Activated T-helper 1 cell treated with anti-CD3 and anti-CD28 coated beads, Interleukin-12 subunit alpha, Interleukin-12 subunit beta, Interleukin-2, Interleukin-4 antibody, amounts not matched to agents 30 ng/mL and 10 ng/mL and 1 ng/mL, durations not matched to agents 14 hours and 24 hours and 36 hours (primary cell): ENCODE results near the gene NAV3. TPM values are rescaled to one million over a fixed set of nuclear protein-coding genes. Genes with fewer than 3 reads are reported as not detected.

Experiments used
- DNase-seq: peaks from one replicate; pipeline ENCODE4 v3.0.0; 2021; ENCODE audit warnings: low spot score
- H3K27ac Mint-ChIP-seq: one replicate; pipeline ENCODE4 v1.8.0; 2021; ENCODE audit warnings: mild to moderate bottlenecking, mixed read lengths
- H3K27me3 Mint-ChIP-seq: one replicate; pipeline ENCODE4 v1.8.0; 2022; ENCODE audit warnings: mild to moderate bottlenecking, moderate library complexity, mixed read lengths; ENCODE audit not compliant: insufficient read depth
- H3K36me3 Mint-ChIP-seq: one replicate; pipeline ENCODE4 v1.8.0; 2021; ENCODE audit warnings: low read depth, mixed read lengths
- H3K4me1 Mint-ChIP-seq: one replicate; pipeline ENCODE4 v1.8.0; 2021; ENCODE audit warnings: low read depth, mixed read lengths
- H3K4me3 Mint-ChIP-seq: one replicate; pipeline ENCODE4 v1.8.0; 2021; ENCODE audit warnings: mild to moderate bottlenecking, moderate library complexity, mixed read lengths
- H3K9me3 Mint-ChIP-seq: one replicate; pipeline ENCODE4 v1.8.0; 2021; ENCODE audit warnings: mixed read lengths
- intact Hi-C: fragments of 100-400 bp; cut with micrococcal nuclease; formaldehyde crosslinking; loops from one replicate; pipeline ENCODE4 v1.15.1; 2024
- total RNA-seq: library from RNA; stranded (reverse); gene quantifications from 2 replicates; pipeline ENCODE4 v1.2.3, GENCODE V29; 2022

NAV3 gene
- total RNA-seq, 1 donor from 2014 or later: not detected

DNA sequence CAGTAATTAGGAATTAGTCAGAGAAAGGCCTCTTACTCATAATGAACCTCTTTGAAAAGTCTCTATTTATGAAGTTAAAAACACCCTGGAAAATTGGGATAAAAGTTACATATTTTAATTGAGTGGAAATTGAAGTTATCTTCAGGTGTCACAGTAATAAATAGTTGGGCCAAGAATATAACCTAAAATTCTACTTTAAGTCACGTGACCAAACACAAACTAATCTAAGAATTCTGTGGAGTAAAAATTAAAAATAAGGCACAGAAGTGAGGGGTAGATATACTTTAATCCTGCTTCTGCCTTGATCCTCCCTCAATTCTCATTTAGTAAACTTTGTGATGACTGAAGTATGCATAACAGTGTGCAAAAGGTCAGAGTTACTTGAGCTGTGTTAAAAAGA lies 226.4 kb downstream of the NAV3 start:
- H3K27me3 Mint-ChIP-seq: no peaks in the 10 kb centered on the region
- DNase-seq: no peak
- intact Hi-C loops: no loop called here
- H3K4me1 Mint-ChIP-seq: no peaks in the 10 kb centered on the region
- no peaks in the 10 kb centered on the region for H3K36me3 Mint-ChIP-seq
- no peak overlapping the region for H3K27ac Mint-ChIP-seq
- no peaks in the 10 kb centered on the region for H3K9me3 Mint-ChIP-seq
- H3K4me3 Mint-ChIP-seq: no peak overlapping the region

DNA sequence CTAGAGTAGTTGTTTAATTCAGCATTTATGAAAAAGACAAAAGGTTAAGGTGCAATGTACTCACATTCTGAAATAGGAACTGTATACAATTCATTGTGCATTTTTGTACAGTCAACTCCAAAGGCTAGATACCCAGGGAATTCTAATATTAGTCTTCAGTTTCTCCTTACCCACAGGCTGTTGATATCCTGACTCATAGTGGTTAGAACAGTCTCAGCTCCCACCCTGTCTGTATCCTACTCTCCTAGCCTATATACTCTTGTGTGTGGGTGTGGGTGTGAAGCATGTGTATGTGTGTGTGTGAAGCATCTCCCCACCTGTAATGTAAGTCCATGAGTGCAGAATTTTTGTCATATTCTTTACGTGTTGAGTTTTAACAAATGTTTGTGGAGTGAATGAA lies 229.5 kb downstream of the NAV3 start:
- Mint-ChIP-seq H3K9me3 (no peaks in the 10 kb centered on the region), H3K36me3 (no peaks in the 10 kb centered on the region), H3K4me3 (no peak overlapping the region), H3K4me1 (no peaks in the 10 kb centered on the region), H3K27me3 (no peaks in the 10 kb centered on the region), H3K27ac (no peak overlapping the region)
- intact Hi-C loops: no loop called here
- no peak for DNase-seq

DNA sequence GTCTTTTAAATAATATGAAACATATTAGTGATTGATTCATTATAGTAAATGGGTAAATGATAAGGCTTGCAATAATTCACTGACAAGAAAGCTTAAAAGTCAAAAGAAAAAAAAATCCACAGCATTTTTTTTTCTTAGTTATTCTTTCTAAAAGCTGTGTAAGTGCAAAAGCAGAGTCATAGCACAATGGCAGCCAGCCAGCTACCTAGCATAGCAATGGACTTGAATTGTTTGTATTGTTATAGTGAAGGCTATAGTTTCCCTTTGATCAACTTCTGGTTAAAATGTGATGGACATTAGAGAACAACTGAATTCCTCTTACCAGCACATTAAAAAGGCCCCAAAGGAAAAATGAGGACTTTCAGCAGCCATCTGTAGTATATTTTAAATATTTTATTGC lies 232.1 kb downstream of the NAV3 start:
- intact Hi-C loops: no loop called here
- no peaks in the 10 kb centered on the region for H3K4me1 Mint-ChIP-seq

DNA sequence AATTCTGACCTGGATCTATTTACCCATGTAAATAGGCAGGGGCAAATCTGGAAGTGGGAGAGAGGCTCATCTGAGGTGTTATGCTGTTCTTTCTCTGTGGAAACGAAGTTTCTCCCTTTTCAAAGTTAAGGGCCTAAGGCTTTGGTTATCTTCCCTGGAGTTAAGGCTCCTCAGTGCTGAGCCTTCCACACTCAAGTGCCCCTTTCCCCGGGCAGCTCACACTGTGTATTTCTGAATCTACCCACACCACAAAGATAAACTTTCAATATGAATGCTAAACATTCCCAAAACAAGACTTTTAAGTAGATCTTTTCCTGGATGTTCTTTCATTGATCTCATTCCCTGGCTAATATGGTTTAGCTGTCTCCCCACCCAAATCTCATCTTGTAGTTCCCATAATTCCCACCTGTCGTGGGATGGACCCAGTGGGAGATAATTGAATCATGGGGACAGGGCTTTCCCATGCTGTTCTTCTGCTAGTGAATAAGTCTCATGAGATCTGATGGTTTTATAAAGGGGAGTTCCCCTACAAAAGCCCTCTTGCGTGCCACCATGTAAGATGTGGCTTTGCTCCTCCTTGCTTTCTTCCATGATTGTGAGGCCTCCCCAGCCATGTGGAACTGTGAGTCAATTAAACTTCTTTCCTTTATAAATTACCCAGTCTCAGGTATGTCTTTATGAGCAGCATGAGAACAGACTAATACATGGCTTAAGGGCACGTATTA lies 251.1 kb downstream of the NAV3 start:
- H3K36me3 Mint-ChIP-seq: no peaks in the 10 kb centered on the region
- no peaks in the 10 kb centered on the region for H3K9me3 Mint-ChIP-seq
- H3K27me3 Mint-ChIP-seq: no peaks in the 10 kb centered on the region

More for the DNA sequence above, 232.1 kb downstream of the NAV3 start:
- Mint-ChIP-seq H3K27me3 (no peaks in the 10 kb centered on the region), H3K9me3 (no peaks in the 10 kb centered on the region), H3K36me3 (no peaks in the 10 kb centered on the region), H3K4me3 (no peak overlapping the region), H3K27ac (no peak overlapping the region)
- DNase-seq: no peak

DNA sequence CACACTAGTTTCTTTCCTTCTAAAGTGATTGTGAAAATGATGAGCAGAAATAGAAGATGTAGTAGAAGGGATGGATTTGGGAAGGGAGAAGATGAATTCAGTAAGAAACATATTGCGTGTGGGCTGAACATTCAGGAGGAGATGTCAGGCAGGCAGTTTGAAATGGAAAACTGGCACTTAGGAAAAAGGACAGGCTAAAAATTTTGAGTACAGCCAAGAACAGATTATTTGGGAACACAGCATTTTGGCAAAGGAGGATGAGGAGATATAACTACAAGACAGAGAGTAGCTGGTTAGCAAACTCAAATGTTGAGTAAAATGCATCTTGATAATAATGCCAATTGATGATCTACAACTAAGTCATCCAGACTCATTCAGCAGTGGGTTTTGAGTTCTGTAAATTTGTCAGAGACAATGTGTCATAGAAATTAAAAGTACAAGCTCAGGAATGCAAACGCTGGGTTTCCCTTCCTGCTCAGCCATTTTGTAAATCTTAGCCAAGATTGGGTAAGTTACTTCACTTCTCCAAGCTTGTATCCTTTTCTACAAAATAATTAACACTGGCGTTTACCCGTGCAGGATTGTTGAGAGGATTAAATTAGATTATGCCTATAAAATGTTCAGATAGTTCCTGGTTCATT lies 255.0 kb downstream of the NAV3 start:
- intact Hi-C loops: no loop called here
- no peak overlapping the region for H3K4me3 Mint-ChIP-seq
- no peaks in the 10 kb centered on the region for H3K4me1 Mint-ChIP-seq
- H3K27me3 Mint-ChIP-seq: no peaks in the 10 kb centered on the region
- no peak overlapping the region for H3K27ac Mint-ChIP-seq
- no peaks in the 10 kb centered on the region for H3K36me3 Mint-ChIP-seq
- DNase-seq: no peak
- H3K9me3 Mint-ChIP-seq: no peaks in the 10 kb centered on the region

More for the DNA sequence above, 251.1 kb downstream of the NAV3 start:
- intact Hi-C loops: no loop called here
- Mint-ChIP-seq H3K4me1 (no peaks in the 10 kb centered on the region), H3K27ac (no peak overlapping the region), H3K4me3 (no peak overlapping the region)
- no peak for DNase-seq

DNA sequence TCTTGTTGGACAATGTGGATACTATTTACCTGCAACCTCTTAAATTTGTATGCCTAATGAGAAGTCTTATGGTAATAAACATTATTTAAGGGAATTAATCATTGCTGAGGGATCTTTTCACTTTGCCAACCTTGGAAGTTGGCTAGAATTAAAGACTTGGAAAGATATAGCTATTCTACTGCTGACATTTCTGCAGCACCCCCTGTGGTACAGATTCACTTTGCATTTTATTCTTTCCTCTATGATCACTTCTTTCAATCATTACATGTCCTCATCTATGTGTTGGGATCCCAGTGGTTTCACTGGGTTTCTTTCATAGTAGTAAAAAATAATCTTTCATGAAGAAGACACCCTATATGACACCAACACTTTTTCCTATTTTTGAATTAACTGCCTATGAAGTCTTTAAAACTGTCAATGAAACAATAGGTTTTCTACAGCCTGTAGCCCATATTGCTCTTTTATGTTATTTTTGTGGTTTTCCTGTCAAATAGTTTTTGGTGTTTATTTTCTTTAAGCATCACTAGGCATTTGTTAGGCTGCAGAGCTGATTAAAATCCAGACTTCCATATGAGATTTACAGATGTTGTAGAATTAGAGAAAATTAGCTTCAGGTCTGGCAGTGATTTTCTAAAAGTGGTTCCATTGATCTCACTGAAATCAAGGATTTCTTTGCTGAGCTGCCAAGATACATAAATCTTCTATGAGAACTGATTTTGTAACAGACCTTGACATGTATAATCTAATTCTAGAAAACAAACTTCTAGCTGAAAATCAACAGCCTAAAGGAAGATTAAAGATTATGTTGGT lies 256.1 kb downstream of the NAV3 start:
- DNase-seq: no peak
- no peaks in the 10 kb centered on the region for H3K36me3 Mint-ChIP-seq
- H3K4me3 Mint-ChIP-seq: no peak overlapping the region
- intact Hi-C loops: no loop called here
- no peaks in the 10 kb centered on the region for H3K9me3 Mint-ChIP-seq
- no peaks in the 10 kb centered on the region for H3K27me3 Mint-ChIP-seq
- no peaks in the 10 kb centered on the region for H3K4me1 Mint-ChIP-seq
- no peak overlapping the region for H3K27ac Mint-ChIP-seq

DNA sequence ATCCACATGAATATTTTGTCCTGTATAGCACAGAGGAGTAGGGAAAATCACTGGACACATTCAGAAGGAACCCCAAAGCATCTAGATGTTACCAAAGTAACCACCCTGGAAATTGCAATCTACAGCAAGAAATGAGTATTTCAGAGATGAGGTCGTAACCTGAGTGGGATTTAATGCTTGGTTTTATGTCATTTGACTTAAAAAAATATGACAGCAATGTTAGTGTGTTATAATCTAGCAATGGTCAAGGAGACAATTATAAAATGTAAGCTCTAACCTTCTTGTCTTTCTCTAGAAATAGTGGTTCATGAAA lies 256.6 kb downstream of the NAV3 start:
- Mint-ChIP-seq H3K4me3 (no peak overlapping the region), H3K27ac (no peak overlapping the region), H3K4me1 (no peaks in the 10 kb centered on the region), H3K27me3 (no peaks in the 10 kb centered on the region), H3K36me3 (no peaks in the 10 kb centered on the region), H3K9me3 (no peaks in the 10 kb centered on the region)
- intact Hi-C loops: no loop called here
- no peak for DNase-seq

DNA sequence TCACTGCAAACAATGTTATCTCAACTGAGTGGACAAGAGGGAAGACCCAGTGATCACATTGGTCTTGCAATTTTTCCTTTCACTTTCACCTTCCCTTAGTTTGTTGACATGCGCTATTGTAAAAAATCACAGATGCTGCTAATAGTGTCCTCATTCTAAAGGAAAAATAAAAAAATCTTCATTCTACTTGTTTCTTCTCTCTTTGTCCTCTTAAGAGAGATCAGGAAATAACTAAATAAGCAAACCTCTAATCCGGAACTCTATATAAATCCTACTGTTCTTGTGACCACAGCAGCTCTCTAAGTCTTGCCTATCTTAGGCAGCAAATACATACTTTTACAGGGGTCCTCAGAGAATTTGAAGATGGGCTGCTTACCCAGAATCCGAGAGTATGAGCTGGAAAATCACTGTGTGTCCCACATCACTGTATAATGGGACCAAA lies 257.7 kb downstream of the NAV3 start:
- no peak for DNase-seq
- H3K36me3 Mint-ChIP-seq: no peaks in the 10 kb centered on the region
- no peak overlapping the region for H3K4me3 Mint-ChIP-seq
- H3K27ac Mint-ChIP-seq: no peak overlapping the region
- intact Hi-C loops: no loop called here
- H3K9me3 Mint-ChIP-seq: no peaks in the 10 kb centered on the region
- no peaks in the 10 kb centered on the region for H3K27me3 Mint-ChIP-seq
- H3K4me1 Mint-ChIP-seq: no peaks in the 10 kb centered on the region

DNA sequence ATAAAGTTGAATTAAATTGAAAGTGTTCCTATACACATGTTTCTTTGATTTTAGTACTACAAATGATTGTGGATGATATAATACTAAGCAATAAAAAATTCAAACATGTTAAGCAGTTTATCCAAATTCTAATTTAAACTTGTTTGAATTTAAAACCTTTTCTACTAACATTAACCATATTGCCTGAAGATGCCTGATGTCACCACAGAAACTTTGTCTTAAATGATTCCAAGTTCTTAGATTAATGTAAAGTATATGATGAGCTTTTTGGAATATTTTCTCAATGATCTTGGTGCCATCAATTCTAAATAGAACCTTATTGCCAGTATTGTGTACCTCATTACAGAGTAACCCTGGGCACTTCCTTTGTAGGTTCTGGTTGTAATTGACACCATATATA lies 259.6 kb downstream of the NAV3 start:
- DNase-seq: no peak
- H3K4me1 Mint-ChIP-seq: no peaks in the 10 kb centered on the region
- no peak overlapping the region for H3K27ac Mint-ChIP-seq
- H3K27me3 Mint-ChIP-seq: no peaks in the 10 kb centered on the region
- no peaks in the 10 kb centered on the region for H3K36me3 Mint-ChIP-seq
- H3K4me3 Mint-ChIP-seq: no peak overlapping the region
- intact Hi-C loops: no loop called here
- no peaks in the 10 kb centered on the region for H3K9me3 Mint-ChIP-seq

DNA sequence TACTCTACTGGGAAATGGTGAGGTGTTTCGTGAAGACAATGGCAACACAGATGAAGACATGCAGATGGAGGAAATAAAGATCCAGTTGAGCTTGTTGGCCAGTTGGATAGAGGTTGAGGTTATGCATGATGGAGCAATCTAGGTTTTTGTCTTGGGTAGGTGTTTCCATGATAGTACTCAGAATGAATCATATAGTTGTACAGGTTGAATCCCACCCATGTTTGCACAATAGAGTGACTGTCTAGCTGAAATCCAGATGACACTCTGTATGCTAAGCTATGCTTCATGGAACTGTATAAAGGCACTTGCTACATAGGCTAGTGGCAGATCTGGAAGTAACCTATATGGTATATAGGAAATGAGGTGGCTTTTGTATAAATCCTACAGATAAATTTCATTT lies 264.9 kb downstream of the NAV3 start:
- Mint-ChIP-seq H3K36me3 (no peaks in the 10 kb centered on the region), H3K9me3 (no peaks in the 10 kb centered on the region), H3K4me1 (no peaks in the 10 kb centered on the region), H3K27me3 (no peaks in the 10 kb centered on the region), H3K4me3 (no peak overlapping the region), H3K27ac (no peak overlapping the region)
- intact Hi-C loops: no loop called here
- DNase-seq: no peak

DNA sequence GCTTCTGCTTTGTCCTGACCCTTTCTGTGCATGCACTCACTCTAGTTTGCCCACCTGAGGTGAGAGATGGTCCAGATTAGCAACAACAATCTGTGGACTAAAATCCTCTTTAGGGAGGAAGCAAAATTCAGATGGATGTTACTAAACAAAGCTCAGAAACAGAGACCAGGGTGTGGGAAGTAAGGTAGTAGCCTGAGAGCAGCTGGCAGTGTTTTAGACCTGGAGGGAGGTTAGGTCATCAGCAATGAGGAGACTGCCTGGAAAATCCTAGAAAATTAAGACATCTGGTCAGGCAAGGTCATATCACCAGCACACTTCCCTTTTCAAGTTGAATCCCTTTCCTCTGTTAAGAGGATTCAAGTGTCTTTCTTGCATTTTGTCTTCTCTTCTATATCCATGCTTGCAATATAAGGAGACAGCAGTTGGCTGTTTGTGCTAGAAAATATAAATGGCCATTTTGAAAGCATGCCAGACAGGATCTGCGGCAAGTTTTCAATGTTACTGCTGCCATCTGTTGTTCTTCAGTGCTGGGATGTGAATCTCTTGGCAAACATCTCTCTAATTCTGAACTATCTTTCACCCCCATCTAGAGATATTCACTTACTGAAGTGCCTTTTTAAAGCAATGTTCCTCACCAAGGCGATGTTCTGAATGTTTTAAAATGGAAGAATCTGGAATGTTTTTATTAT lies 266.4 kb downstream of the NAV3 start:
- H3K9me3 Mint-ChIP-seq: no peaks in the 10 kb centered on the region
- no peak overlapping the region for H3K27ac Mint-ChIP-seq
- H3K36me3 Mint-ChIP-seq: no peaks in the 10 kb centered on the region
- intact Hi-C loops: no loop called here
- H3K27me3 Mint-ChIP-seq: no peaks in the 10 kb centered on the region
- H3K4me1 Mint-ChIP-seq: no peaks in the 10 kb centered on the region
- no peak for DNase-seq
- H3K4me3 Mint-ChIP-seq: no peak overlapping the region

DNA sequence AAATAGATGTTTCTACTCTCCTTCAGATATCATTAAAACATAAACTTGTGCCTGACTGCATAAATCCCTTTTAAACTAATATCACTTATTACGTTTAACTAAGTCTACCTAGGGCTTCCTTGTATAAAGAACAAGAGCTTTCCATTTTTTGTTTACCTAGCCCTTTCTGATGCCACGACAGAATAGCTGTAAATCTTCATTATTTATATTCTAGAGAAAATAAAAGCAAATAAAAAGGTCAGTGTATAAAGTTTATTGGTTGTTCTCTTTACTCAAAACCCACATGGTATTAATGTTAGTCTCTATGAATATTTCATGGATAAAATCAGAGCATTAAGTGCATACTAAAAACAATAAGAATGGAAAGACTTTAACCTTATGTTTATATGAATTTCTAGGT lies 269.1 kb downstream of the NAV3 start:
- H3K9me3 Mint-ChIP-seq: no peaks in the 10 kb centered on the region

More for the DNA sequence above, 269.1 kb downstream of the NAV3 start:
- H3K27me3 Mint-ChIP-seq: no peaks in the 10 kb centered on the region
- no peak overlapping the region for H3K4me3 Mint-ChIP-seq
- intact Hi-C loops: no loop called here
- no peaks in the 10 kb centered on the region for H3K4me1 Mint-ChIP-seq
- DNase-seq: no peak
- H3K27ac Mint-ChIP-seq: no peak overlapping the region
- no peaks in the 10 kb centered on the region for H3K36me3 Mint-ChIP-seq
